ENCODE measurements around the gene GTF2IRD2.
"Not testable (repeated sequence)": the region's sequence is repeated elsewhere in the genome, so short reads cannot be mapped to it uniquely, and the experiment has no call there.

Gene GTF2IRD2

GRCh38 chr7:74850833-74851721 lies at the start of gene GTF2IRD2:
TSS of gene GTF2IRD2 (minus strand) at chr7:74851605. CDS start at chr7:74836378, 15,227 bp downstream.
- DNase-seq, result peak in 1 of 2 donors; percentile 90

GRCh38 chr7:74890158-74891123 lies 39.0 kb upstream of the GTF2IRD2 start:
- DNase-seq, result peak; percentile 81 to 83

- not testable (repeated sequence) for DNase-seq
These were observed 38.2 kb upstream of the GTF2IRD2 start for GRCh38 chr7:74889518-74890129.

DNA sequence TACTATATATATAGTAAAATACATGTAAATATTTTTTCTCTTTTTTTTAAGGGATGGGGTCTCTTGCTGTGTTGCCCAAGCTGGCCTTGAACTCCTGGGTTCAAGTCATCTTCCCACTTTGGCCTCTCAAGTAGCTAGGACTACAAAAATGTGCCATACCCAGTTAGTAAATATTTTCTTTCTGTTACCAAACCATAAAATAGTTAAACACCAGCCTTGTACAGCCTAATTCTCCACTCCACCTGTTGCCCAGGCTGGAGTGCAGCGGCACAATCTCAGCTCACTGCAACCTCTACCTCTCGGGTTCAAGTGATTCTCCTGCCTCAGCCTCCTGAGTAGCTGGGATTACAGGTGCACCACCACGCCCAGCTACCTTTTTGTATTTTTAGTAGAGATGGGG lies 33.9 kb upstream of the GTF2IRD2 start:
- not testable (repeated sequence) for DNase-seq

DNA sequence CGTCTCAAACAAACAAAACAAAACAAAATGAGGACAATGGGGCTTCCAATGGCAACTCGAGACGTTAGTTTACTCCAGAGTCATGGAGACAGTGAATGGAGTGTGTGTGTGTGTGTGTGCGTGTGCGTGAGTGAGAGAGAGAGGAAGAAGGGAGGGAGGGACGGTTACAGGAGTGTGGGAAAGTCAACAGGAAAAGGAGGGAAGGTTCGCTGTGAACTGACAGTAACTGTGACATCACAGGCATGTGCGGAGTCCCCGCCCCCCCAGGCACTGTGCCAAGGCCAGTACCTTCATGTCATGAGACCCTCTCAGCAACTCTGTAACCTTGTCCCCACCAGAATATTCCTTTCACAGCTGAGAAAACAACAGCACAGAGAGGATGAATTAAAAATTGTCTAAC lies 30.7 kb upstream of the GTF2IRD2 start:
- not testable (repeated sequence) for DNase-seq

GRCh38 chr7:74874748-74875512 lies 23.5 kb upstream of the GTF2IRD2 start:
- not testable (repeated sequence) for DNase-seq

DNA sequence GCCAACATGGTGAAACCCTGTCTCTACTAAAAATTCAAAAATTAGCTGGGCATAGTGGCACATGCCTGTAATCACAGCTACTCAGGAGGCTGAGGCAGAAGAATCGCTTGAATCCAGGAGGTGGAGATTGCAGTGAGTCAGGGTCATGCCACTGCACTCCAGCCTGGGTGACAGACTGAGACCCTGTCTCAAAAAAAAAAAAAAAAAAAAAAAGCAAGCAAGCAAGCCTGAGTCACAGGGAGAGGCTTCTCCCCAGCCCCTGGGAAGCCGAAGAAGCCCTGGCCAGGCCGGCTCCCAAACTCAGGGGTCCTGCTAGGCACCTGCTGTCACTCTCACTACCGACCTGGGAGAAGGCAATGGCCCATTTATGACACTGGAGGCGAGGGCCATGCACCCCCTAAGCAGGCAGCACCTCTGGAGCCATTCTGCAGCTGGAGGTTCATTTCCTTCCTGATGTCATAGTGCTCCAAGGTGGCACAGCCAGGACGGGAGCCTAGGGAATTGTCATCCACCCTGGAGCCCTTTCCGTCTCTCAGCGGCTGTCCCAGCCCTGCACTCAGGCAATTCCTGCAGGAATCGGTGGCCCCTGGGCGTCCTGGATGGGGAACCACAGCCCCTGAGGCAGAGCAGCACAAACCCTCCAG lies 22.8 kb upstream of the GTF2IRD2 start:
- DNase-seq, result not testable (repeated sequence)

GRCh38 chr7:74872542-74872941 lies 21.1 kb upstream of the GTF2IRD2 start:
- not testable (repeated sequence) for DNase-seq

DNA sequence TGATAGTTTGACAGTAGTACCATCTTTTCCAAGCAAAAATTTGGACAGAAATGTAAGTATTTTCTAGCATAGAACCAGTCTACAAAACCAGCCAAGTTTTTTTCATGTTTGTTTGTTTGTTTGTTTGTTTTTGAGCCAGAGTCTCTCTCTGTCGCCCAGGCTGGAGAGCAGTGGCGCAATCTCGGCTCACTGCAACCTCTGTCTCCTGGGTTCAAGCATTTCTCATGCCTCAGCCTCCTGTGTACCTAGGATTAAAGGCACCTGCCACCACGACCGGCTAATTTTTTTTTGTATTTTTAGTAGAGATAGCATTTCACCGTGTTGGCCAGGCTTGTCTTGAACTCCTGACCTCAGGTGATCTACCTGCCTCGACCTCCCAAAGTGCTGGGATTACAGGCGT lies 14.4 kb upstream of the GTF2IRD2 start:
- not testable (repeated sequence) for DNase-seq

DNA sequence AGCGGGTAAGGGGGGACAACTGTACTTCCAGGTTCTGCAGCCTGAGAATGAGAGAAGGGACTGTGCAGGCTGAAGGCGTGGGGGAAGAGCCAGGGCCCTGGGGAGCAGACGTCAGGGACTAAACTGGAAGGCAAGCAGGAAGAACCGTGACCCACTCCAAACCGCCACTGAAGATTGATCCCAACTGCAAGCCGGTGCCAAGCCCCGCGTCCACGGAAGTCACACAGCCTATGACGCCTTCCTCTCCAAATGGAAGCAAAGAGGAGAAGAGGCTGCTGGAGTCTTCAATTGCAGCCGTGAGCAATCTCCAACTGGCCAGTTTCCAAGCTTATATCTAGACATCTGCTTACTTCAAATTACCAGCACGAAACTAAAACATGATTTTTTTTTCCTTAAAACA lies 1.6 kb downstream of the GTF2IRD2 start:
- not testable (repeated sequence) for DNase-seq

DNA sequence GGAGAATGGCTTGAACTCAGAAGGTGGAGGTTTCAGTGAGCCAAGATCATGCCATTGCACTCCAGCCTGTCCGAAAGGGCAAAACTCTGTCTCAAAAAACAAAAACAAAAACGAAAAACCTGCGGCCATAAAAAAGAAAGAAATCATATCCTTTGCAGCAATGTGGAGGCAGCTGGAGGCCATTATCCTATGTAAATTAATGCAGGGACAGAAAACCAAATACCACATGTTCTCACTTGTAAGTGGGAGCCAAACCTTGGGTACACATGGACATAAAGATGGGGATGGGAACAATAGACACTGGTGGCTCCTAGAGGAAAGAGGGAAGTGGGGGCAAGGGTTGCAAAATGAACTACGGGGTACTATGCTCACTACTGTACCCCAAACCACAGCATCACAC lies 21.0 kb downstream of the GTF2IRD2 start:
- DNase-seq, result not testable (repeated sequence)

DNA sequence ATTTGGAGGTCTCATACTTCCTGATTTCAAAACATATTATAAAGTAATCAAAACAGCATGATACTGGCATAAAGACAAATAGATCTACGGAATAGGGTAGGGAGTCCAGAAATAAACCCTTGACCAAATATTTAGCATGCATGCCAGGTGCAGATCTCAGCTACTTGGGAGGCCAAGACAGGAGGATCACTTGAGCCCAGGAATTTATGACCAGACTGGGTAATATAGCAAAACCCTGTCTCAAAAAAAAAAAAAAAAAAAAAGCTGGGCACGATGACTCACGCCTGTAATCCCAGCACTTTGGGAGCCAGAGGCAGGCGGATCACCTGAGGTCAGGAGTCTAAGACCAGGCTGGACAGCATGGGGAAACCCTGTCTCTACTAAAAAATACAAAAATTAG lies 21.4 kb downstream of the GTF2IRD2 start:
- DNase-seq, result not testable (repeated sequence)

GRCh38 chr7:74821259-74821658 lies 30.1 kb downstream of the GTF2IRD2 start:
- DNase-seq, result not testable (repeated sequence)

DNA sequence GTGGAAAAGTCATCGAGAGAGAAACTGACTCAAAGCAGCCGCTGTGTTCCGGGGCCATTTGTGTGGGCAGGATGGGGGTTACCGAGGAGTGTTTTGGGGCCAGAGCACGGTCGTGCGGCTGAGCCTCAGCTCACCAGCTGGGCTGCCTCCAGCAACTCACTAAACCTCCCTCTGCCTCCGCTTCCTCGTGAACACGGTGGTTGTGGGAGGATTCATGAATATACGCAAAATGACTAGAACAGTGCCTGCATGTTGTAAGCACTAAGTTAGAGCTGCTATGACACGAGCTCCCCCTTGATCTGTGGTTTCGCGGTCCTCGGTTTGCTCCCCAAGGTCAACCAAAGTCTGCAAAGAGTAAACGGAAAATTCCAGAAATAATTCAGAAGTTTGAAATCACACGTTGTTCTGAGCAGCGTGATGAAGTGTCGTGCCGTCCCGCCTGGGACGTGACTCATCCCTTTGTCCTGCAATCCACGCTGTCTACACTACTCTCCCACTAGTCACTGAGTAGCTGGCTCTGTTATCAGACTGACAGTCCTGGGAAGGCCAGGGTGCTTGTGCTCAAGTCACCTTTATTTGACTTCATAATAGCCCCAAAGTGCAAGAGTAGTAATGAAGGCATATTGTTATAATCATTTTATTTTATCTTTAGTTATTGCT lies 31.1 kb downstream of the GTF2IRD2 start:
- not testable (repeated sequence) for DNase-seq

DNA sequence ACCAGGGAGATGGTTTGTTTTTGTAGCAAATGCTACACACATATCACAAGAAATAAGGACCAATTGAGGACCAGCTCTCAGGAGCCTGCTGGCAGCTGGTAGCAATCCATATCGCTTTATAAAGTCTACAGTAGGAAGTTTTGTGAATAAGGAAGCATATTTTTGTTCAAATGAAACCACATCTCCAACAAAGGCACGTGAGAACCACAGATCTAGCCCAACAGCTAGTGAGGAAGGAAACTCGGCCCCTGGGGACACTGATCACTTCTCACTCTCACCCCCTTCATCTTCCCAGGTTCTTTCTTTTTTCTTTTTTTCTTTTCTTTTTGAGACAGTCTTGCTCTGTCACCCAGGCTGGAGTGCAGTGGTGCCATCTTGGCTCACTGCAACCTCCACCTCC lies 35.5 kb downstream of the GTF2IRD2 start:
- peak in 1 of 2 donors; percentile 4 for DNase-seq

- not testable (repeated sequence) for DNase-seq
These were observed 52.8 kb downstream of the GTF2IRD2 start for GRCh38 chr7:74798644-74799043.

GRCh38 chr7:74797848-74798622 lies 53.4 kb downstream of the GTF2IRD2 start:
- not testable (repeated sequence) for DNase-seq

- DNase-seq, result not testable (repeated sequence)
These were observed 62.1 kb downstream of the GTF2IRD2 start for GRCh38 chr7:74789200-74789736.

- DNase-seq, result peak; percentile 95 to 97
These were observed 62.8 kb downstream of the GTF2IRD2 start for GRCh38 chr7:74788369-74789150.

All from CD4-positive, alpha-beta T cell treated with Interleukin-1 beta for 1 hour (primary cell).